KMS-11 (cell line): ENCODE measurements around the gene NDUFA5.
A peak's percentile ranks its signal among the peaks of the same experiment; 100 is the strongest.

Source experiments
- H2AFZ ChIP-seq: fragments of 200-600 bp; sonication (generic); 2 replicates; pipeline ENCODE4 v1.6.1; 2016; ENCODE audit warnings: antibody characterized with exemption, mixed run types, low read depth
- H3K27ac ChIP-seq: fragments of 200-600 bp; sonication (generic); 2 replicates; pipeline ENCODE4 v1.6.1; 2016; ENCODE audit warnings: mild to moderate bottlenecking, mixed run types
- H3K27me3 ChIP-seq: fragments of 200-600 bp; sonication (generic); 2 replicates; pipeline ENCODE4 v1.6.1; 2017; ENCODE audit warnings: mild to moderate bottlenecking, low read depth, mixed run types, moderate library complexity; ENCODE audit not compliant: insufficient read depth
- H3K36me3 ChIP-seq: fragments of 200-600 bp; sonication (generic); 2 replicates; pipeline ENCODE4 v1.6.1; 2017; ENCODE audit warnings: mild to moderate bottlenecking, mixed run types; ENCODE audit not compliant: insufficient read depth
- H3K4me1 ChIP-seq: fragments of 200-600 bp; sonication (generic); 2 replicates; pipeline ENCODE4 v1.6.1; 2016; ENCODE audit warnings: mild to moderate bottlenecking, low read depth, mixed run types; ENCODE audit not compliant: poor library complexity, severe bottlenecking
- H3K4me2 ChIP-seq: fragments of 200-600 bp; sonication (generic); 2 replicates; pipeline ENCODE4 v1.7.0; 2016; ENCODE audit warnings: mild to moderate bottlenecking, mixed run types
- H3K4me3 ChIP-seq: fragments of 200-600 bp; sonication (generic); IDR thresholded peaks from 2 replicates; pipeline ENCODE4 v1.6.1; 2017; ENCODE audit warnings: low read depth, low read length, mixed read lengths; ENCODE audit not compliant: insufficient read depth
- H3K79me2 ChIP-seq: fragments of 200-600 bp; sonication (generic); 2 replicates; pipeline ENCODE4 v1.6.1; 2016; ENCODE audit warnings: low read depth, mixed run types; ENCODE audit not compliant: insufficient read depth
- H3K9ac ChIP-seq: fragments of 200-600 bp; sonication (generic); 2 replicates; pipeline ENCODE4 v1.6.1; 2016; ENCODE audit warnings: mild to moderate bottlenecking, mixed run types
- H4K20me1 ChIP-seq: fragments of 200-600 bp; sonication (generic); 2 replicates; pipeline ENCODE4 v1.6.1; 2016; ENCODE audit warnings: mild to moderate bottlenecking, mixed run types; ENCODE audit not compliant: insufficient read depth
- CTCF ChIP-seq: fragments of 200-600 bp; sonication (generic); conservative IDR thresholded peaks from 2 replicates; pipeline ENCODE4 v1.6.1; 2017; ENCODE audit warnings: low read depth, mild to moderate bottlenecking, antibody characterized with exemption, low read length, moderate library complexity, mixed read lengths

Gene NDUFA5

GRCh38 chr7:123558289-123558874, 764 bp upstream of the NDUFA5 start:
- Histone ChIP-seq H4K20me1 (no peaks in the 10 kb centered on the region), H3K79me2 (peaks cover 35% of the 10 kb centered on the region), H2AFZ (peak overlapping the region; percentile 93), H3K4me2 (peak overlapping the region; percentile 81), H3K36me3 (no peaks in the 10 kb centered on the region; the same call in 1 of the 2 replicates), H3K9ac (peak overlapping the region; percentile 87; the same call in 1 of the 2 replicates), H3K27me3 (no peaks in the 10 kb centered on the region), H3K4me1 (peaks cover 29% of the 10 kb centered on the region), H3K27ac (peak overlapping the region; percentile 70), H3K4me3 (no peak overlapping the region)
- no peak for TF ChIP-seq CTCF

GRCh38 chr7:123557016-123557397, 611 bp downstream of the NDUFA5 start:
- H3K4me3 ChIP-seq, result no peak overlapping the region
- TF ChIP-seq CTCF, result no peak

DNA sequence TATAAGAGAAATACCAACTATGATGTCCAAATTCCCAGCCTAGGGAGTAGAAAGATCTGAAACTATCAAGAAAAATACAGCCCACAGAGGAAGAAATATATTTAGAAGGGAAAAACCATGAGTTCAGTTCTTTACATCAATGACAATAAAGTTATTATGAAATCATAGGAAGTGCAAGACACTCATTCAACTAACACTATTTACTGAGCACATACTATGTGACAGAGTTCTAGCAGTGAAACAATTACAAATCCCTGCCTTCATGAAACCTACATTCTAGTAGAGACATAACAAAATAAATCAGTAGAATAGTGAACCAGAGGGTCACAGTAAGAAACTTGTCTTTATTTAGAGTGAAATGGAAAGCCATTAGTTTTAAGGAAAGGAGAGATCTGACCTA, 2.1 kb downstream of the NDUFA5 start:
- Histone ChIP-seq H3K27ac (no peak overlapping the region), H3K9ac (no peak overlapping the region), H4K20me1 (no peaks in the 10 kb centered on the region), H3K79me2 (peaks cover 42% of the 10 kb centered on the region), H2AFZ (no peak overlapping the region), H3K4me3 (no peak overlapping the region), H3K4me1 (peaks cover 29% of the 10 kb centered on the region), H3K36me3 (no peaks in the 10 kb centered on the region; the same call in 1 of the 2 replicates), H3K4me2 (no peak overlapping the region), H3K27me3 (no peaks in the 10 kb centered on the region)
- no peak for TF ChIP-seq CTCF

More at GRCh38 chr7:123557016-123557397, 611 bp downstream of the NDUFA5 start:
- H3K79me2 ChIP-seq, result peaks cover 42% of the 10 kb centered on the region
- peaks cover 29% of the 10 kb centered on the region for H3K4me1 ChIP-seq
- H3K27me3 ChIP-seq, result no peaks in the 10 kb centered on the region
- H4K20me1 ChIP-seq, result no peaks in the 10 kb centered on the region
- peak overlapping the region; percentile 93 for H2AFZ ChIP-seq
- H3K36me3 ChIP-seq, result no peaks in the 10 kb centered on the region; the same call in 1 of the 2 replicates
- peak overlapping the region; percentile 87 for H3K9ac ChIP-seq
- H3K27ac ChIP-seq, result peak overlapping the region; percentile 70
- H3K4me2 ChIP-seq, result peak overlapping the region; percentile 96

DNA sequence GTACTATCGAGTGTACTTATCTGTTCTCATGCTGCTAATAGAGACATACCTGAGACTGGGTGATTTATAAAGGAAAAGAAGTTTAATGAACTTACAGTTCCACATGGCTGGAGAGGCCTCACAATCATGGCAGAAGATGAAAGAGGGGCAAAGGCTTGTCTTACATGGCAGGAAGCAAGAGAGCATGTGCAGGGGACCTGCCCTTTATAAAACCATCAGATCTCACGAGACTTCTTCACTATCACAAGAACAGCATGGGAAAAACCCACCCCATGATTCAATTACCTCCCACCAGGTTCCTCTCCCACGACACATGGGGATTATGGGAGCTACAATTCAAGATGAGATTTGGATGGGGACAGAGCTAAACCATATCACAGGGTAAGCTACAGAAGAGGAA, 4.5 kb downstream of the NDUFA5 start:
- no peak overlapping the region for H3K27ac ChIP-seq
- no peak for TF ChIP-seq CTCF
- peaks cover 23% of the 10 kb centered on the region for H3K4me1 ChIP-seq
- no peaks in the 10 kb centered on the region for H3K27me3 ChIP-seq
- no peaks in the 10 kb centered on the region for H4K20me1 ChIP-seq
- no peak overlapping the region for H2AFZ ChIP-seq
- H3K4me2 ChIP-seq, result no peak overlapping the region
- no peak overlapping the region for H3K4me3 ChIP-seq
- H3K9ac ChIP-seq, result no peak overlapping the region
- no peaks in the 10 kb centered on the region; the same call in 1 of the 2 replicates for H3K36me3 ChIP-seq
- peaks cover 42% of the 10 kb centered on the region for H3K79me2 ChIP-seq
